ENCODE data around the gene CPAMD8. TPM values are rescaled to one million over a fixed set of nuclear protein-coding genes. Genes with fewer than 3 reads are reported as not detected.
"Not testable (repeated sequence)": the region's sequence is repeated elsewhere in the genome, so short reads cannot be mapped to it uniquely, and the experiment has no call there.

Gene CPAMD8
- total and polyA plus RNA-seq, 9 of the 15 experiments (the other 6 are each of a cell fraction or from before 2014, with no cell fraction given), result 0.20 to 2.1 (median 1.3) TPM

GRCh38 chr19:16985403-16985802 is 41.2 kb downstream of the CPAMD8 start:
- ATAC-seq, result no peak
- intact Hi-C loops (cut with micrococcal nuclease) (no loop called here), in situ Hi-C loops (cut with MboI) (no loop called here)
- WGBS (ENCODE audit: insufficient coverage, low coverage, missing lambda C conversion rate), result 0% methylated on average over 1 of the region's 2 CpGs
- H2AFZ ChIP-seq (ENCODE audit: low read depth, low read length), result no peak overlapping the region
- H3K27ac ChIP-seq (ENCODE audit: extremely low read depth, low read depth, low read length), result no peak overlapping the region
- H3K9me1 ChIP-seq (ENCODE audit: control insufficient read depth, insufficient read depth, low read length), result no peaks in the 10 kb centered on the region
- no peak overlapping the region for H3K4me3 ChIP-seq
- H3K27me3 ChIP-seq (ENCODE audit: control insufficient read depth in 2 of 2, insufficient read depth in 2 of 2, low read length in 2 of 2), result peaks cover 4 to 8% of the 10 kb centered on the region in 2 experiments; a peak in 2 of 5 replicates
- no peak for DNase-seq (ENCODE audit: extremely low read depth in 1 of 4, low spot score in 3 of 4)
- H3K4me1 ChIP-seq (replicated peaks in 1 of 2; ENCODE audit: control insufficient read depth in 2 of 2, insufficient read depth in 2 of 2, low read length in 2 of 2), result no peaks in the 10 kb centered on the region
- TF ChIP-seq E2F4 (CRISPR knock-in tag; IDR thresholded peaks at IDR 0.05; ENCODE audit: low read depth) (no peak), RBM17 (IDR thresholded peaks at IDR 0.05; ENCODE audit: borderline replicate concordance, low read depth, low read length) (no peak), ZBTB5 (IDR thresholded peaks at IDR 0.05) (0 out of 2 replicates have a peak, but pooled peaks have one; percentile 46)
- no peak overlapping the region for H3K4me2 ChIP-seq (ENCODE audit: insufficient read depth, low read length)
- no peaks in the 10 kb centered on the region for H3K9me3 ChIP-seq (replicated peaks; ENCODE audit: control insufficient read depth, insufficient read depth, low read depth, low read length)
- no peaks in the 10 kb centered on the region for H4K20me1 ChIP-seq (replicated peaks; ENCODE audit: control insufficient read depth, insufficient read depth, low read length)
- no peaks in the 10 kb centered on the region for H3K79me2 ChIP-seq (ENCODE audit: control insufficient read depth, insufficient read depth, low read length)
- no peak overlapping the region for H3K9ac ChIP-seq (ENCODE audit: insufficient read depth in 1 of 2, low read depth in 2 of 2, low read length in 2 of 2)
- CTCF ChIA-PET (ENCODE audit: low intra/inter-chr PET ratio), result no interaction called here
- no TSS peak for BruUV-seq (replicated peaks)
- POLR2A ChIA-PET, result no interaction called here
- no peak for FAIRE-seq
- no peaks in the 10 kb centered on the region for H3K36me3 ChIP-seq (ENCODE audit: control insufficient read depth, insufficient read depth, low read length)

GRCh38 chr19:16982586-16982985 is 44.0 kb downstream of the CPAMD8 start:
- FAIRE-seq; H3K27me3 ChIP-seq (ENCODE audit: control insufficient read depth in 2 of 2, insufficient read depth in 2 of 2, low read length in 2 of 2); H3K36me3 ChIP-seq (ENCODE audit: control insufficient read depth, insufficient read depth, low read length); H3K4me2 ChIP-seq (ENCODE audit: insufficient read depth, low read length); H3K9me3 ChIP-seq (replicated peaks; ENCODE audit: control insufficient read depth, insufficient read depth, low read depth, low read length); DNase-seq (ENCODE audit: extremely low read depth in 1 of 4, low spot score in 3 of 4); H4K20me1 ChIP-seq (replicated peaks; ENCODE audit: control insufficient read depth, insufficient read depth, low read length); H3K4me1 ChIP-seq (replicated peaks in 1 of 2; ENCODE audit: control insufficient read depth in 2 of 2, insufficient read depth in 2 of 2, low read length in 2 of 2); H3K9ac ChIP-seq (ENCODE audit: insufficient read depth in 1 of 2, low read depth in 2 of 2, low read length in 2 of 2); H2AFZ ChIP-seq (ENCODE audit: low read depth, low read length); BruUV-seq (replicated peaks); in situ Hi-C loops (cut with MboI); H3K27ac ChIP-seq (ENCODE audit: extremely low read depth, low read depth, low read length); CTCF ChIA-PET (ENCODE audit: low intra/inter-chr PET ratio); ATAC-seq; H3K4me3 ChIP-seq; H3K79me2 ChIP-seq (ENCODE audit: control insufficient read depth, insufficient read depth, low read length); H3K9me1 ChIP-seq (ENCODE audit: control insufficient read depth, insufficient read depth, low read length); intact Hi-C loops (cut with micrococcal nuclease): not testable (repeated sequence)
- POLR2A ChIA-PET, result interaction anchor here (0.7 kb wide), 1 partner anchor 93 kb away, joined by 3 read pairs; no protein-coding TSS in a partner anchor
- WGBS (ENCODE audit: insufficient coverage, low coverage, missing lambda C conversion rate), result 0% methylated on average over 2 of the region's 2 CpGs
